ENCODE measurements around the gene B3GNT3.

The B3GNT3 gene

DNA sequence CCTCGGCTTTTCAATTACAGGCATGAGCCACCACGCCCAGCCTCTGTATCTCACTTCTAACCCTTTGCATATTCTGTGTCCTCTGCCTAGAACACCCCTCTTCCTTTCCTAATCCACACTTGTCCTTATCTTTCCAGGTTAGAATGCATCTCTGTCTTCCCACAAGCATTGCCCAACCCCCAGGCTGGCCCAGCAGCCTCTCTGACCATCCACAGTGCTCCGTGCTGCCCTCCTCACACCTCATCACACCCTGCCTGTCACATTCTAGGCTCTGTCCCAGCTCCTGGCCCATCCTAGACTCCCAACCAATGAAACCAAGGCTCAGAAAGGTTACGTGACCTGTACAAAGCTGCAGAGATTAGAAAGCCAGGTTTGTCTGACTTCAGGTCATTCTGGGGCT is 41.6 kb downstream of the B3GNT3 start:
- no peak for DNase-seq

DNA sequence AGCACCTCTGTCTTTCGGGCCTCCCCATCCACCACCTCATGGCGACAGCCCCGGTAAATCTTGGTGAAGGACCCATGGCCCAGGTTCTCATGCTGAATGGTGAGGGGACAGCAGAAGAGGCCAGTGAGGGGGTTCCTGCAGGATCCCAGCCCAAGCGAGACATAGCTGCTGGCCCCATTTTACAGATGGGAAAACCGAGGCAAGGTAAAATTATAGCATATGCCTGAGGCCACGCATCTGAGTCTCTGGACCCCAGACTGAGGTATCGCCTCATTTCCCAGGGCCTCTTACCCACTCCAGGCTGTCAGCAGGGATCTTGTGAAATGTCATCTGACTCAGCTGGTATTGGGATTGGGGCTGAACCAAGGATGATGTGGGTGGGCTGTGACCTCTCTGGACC is 43.0 kb downstream of the B3GNT3 start:
- no peak for DNase-seq

DNA sequence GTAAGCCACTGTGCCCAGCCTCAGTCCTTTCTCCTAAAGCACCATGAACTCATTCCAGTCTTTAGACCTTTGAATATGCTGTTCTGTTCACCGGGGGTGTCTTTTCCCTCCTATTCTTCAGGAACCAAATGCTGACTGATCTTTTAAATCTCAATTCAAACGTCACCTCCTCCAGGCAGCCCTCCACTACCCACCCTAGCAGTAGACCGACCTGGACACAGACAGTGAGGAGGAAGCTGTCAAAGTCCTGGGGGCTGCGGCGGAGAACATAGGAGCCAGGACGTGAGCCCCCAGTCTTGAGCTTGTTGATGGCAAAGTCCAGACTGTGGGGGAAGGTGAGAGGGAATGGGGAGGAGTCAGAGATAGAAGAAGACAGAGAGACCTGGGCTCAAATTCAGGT is 45.1 kb downstream of the B3GNT3 start:
- DNase-seq, result no peak

DNA sequence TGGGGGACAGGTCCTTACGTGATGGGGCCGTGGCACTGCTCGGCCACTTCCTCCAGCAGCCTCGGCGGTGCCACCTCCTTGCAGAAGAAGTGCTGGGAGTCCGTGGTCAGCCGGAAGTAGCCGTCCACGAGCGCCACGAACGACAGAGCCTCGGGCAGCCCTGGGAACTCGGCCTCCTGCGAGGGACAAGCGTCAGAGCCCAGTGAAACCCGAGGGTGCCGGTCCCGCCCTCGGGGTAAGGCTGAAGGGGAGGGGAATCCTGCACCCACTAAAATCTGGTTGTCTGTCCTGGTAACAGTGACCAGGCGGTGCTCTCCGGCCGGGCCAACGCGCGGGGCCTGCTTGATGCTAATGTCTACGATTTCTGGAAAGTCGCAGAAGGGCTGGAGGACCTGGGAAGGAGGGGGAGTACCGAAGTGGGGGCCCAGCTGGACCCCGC is 46.5 kb downstream of the B3GNT3 start:
- no peak for DNase-seq

DNA sequence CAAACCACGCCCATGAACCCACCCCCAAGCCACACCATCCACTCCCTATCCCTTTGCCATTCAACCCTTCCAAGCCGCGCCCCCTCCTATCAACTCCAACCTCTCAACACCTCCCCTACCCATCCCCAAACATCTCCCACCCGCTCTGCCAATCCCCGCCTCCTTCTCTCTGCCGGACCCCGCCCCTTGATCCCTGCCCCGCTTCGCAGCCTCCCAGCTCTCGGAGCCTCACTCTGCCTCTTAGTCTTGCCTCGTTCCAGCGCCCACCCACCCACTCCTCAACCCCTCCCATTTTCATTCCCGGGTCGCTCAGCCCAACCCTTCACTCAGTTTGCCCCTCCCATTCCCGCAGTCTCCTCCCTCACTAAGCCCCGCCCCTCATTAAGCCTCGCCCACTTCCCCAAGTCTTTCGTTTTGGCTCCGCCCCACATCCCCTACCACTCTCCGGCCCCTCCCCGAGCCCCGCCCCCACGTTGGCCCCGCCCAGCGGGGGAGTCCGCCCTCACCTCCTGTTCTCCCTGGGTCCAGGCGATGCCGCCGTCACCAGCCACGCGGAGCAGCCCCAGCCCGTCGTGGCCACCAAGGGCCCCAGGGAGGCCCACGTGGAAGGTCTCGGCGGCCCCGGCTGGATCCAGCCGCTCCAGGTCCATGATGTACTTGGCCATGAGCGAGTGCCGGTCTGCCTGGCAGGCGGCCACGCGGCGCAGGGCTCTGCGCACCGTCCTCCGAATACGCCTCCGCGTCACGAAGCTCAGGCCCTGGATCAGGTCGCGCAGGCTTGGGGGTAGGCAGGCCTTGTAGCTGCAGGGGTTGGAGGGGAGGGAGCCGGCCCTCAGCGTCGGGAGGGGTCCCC is 47.1 kb downstream of the B3GNT3 start:
- peak; percentile 83 for DNase-seq

DNA sequence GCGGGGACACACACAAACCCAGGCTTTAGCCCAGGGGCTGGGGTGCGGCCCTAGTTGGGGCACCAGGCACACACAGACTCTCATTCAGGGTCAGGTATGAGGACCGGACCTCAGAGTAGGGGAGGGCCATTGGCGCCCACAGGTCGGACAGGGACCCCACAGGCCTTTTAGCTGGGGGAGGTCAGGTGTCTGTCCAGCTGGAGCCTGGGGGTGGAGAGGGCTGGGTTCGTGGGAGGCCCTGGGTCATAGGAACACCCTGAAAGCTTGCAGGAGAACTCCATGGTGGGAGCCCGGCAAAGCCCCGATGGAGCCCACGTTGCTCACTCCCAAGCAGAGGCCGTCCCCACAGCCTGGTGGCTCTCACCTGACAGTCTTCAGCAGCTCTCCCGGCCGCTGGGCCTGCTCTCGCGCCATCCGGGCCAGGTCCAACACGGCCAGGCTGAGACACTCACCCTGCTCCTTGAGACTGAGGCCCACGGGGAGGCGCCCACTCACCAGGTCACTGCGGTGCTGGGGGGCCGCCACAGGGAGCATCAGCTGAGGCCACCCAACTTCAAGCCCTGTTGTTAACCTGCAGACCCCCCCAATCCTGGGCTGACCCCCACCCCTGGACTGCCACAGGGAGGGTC is 47.8 kb downstream of the B3GNT3 start:
- DNase-seq, result no peak

DNA sequence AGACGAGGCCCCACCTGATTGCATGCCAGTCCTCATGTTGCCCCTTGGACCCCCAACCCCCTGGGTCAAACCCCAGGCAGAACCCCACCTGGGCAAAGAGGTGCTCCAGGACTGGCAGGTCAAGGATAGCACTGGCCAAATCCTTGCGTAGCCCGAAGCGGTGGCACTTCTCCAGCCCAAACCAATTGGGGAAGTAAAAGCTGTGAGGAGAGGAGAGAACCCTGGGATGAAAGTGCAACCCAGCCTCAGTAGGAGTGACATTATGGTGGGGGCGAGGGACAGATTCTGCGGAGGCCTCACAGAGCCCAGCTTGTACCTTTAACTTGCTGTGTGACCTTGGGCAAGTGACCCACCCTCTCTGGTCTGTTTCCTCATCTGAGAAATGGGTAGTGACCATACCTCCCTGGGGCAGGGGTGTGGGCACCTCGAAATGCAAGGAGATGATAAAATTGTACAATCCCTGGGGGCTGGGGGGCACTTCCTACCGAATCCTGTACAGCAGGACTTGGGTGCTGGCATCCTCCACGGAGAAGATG is 48.4 kb downstream of the B3GNT3 start:
- no peak for DNase-seq

DNA sequence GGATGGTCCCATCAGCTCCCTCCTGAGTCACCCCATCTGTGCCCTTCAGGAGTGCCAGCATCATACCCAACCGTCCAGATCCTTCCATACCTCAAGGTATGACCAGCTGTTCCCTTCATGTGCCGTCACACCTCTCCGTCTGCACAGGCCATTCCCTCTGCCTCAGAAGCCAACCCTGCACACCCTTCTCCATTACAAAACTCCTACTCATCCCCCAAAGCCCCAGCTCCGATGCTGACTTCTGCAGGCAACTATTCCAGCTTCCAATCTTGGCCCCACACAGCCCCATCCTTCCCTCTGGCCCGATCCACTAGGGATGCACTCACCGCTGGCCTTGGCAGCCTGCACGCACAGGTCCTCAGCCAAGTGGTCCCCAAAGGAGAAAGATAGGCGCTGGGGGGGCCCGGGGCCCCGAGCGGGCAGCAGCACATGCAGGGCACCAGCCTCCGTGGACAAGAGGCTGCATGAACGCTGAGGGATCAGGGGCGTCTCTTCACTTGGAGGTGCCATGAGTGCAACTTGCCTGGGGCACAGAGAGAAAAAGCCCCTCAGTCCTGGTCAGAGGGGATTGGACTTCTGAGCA is 49.1 kb downstream of the B3GNT3 start:
- DNase-seq, result no peak

DNA sequence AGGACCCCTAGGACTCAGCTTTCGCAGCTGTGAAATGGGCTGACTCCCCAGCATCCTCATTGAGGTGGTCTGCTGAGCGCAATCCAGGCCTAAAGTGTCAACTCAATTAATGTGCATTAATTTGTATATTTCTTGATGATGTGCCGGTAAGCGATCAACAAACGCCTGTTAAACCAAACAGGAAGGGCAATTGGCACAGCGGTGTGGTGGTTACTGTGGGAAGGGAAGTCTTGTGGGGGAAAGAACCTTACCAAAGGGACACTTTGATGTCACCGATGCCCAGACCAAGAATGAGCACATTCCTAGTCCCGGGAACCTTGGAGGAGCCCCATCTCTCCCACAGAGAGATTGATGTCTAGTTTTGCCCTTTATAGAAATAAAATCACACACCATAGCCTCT is 51.2 kb downstream of the B3GNT3 start:
- DNase-seq, result no peak

DNA sequence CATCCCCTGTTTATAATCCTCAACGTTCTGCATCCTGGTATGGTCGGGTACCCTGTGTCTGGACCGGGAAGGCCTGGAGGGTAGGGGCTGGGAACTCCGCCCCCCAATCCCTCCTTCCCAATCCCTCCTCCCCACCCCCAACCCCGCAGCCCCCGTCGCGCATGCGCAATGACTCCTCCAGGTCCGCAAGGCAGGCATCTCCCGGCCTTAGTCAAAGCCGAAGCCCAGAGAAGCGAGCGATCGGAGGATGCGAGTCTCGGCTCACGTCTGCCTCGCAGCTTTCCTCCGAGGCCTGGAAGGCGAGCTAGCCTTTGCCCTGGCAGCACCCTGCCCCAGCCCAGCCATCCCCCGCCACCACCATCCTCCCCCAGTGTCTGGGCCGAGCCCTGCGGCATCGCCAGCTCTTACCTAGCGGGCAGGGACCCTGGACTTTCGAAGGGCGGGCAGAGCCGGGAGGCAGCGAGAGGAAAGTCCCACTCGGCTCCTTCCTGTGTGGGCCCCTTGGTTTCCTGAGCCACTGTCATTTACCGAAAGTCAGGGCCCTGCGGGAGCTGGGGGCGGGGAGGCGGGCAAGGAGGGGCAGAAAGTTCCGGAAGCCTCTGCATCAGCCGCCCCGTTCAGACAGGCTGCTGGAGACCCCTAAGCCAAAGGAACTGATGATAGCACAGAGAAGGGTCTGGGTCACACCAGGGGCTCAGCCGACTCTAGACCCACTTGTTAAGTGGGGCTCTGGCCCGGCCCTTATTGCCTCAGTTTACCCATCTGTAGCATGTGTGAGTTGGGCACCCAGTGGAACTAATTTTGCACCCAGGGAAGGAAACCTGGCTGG is 52.8 kb downstream of the B3GNT3 start, which contains the start of gene JAK3:
Gene JAK3, minus strand, starts transcription at position 445 of the 829 bp plus-strand sequence. CDS start 3,565 bp downstream, outside the sequence.
- peak; percentile 95 for DNase-seq

DNA sequence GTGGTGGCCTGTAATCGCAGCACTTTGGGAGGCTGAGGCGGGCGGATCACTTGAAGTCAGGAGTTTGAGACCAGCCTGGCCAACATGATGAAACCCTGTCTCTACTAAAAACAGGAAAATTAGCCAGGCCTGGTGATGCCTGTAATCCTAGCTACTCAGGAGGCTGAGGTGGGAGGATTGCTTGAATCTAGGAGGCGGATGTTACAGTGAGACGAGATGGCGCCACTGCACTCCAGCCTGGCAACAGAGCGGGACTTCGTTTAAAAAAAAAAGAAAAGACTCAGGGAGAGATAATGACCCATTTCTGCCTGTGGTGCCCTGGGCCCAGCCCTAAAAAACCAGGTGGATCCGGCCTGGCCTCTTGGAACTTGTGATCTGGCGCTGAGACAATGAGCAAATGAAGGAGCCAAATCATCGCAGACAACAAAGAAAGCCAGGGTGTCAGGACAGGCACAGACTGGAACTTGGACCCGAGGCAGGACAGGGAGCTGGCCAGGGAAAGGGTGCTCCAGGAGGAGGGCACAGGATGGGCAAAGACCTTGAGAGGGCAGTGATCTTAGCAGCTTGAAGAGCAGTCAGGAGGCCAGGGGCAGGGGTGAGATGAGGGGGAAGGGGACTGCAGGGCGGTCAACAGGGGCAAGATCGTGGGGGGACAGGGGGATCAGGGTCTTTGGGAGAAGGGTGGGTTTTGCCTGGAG is 53.8 kb downstream of the B3GNT3 start:
- no peak for DNase-seq

DNA sequence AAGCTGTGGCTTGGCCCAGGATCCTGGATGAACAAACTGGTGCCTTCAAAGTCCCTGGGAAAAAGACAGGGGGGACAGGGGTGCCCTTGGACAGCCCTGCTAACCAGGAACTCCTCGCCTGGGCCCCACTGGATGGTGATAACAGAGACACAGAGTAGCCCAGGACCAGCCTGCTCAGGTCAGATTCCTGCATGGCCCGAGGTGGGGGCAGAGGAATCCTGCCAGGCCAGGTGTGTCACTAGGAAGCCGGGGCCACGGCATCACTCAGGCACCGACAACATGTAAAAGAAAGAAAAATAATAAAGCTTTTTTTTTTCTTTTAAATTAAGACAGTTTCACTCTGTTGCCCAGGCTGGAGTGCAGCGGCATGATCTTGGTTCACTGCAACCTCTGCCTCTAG is 59.1 kb downstream of the B3GNT3 start:
- DNase-seq, result no peak

DNA sequence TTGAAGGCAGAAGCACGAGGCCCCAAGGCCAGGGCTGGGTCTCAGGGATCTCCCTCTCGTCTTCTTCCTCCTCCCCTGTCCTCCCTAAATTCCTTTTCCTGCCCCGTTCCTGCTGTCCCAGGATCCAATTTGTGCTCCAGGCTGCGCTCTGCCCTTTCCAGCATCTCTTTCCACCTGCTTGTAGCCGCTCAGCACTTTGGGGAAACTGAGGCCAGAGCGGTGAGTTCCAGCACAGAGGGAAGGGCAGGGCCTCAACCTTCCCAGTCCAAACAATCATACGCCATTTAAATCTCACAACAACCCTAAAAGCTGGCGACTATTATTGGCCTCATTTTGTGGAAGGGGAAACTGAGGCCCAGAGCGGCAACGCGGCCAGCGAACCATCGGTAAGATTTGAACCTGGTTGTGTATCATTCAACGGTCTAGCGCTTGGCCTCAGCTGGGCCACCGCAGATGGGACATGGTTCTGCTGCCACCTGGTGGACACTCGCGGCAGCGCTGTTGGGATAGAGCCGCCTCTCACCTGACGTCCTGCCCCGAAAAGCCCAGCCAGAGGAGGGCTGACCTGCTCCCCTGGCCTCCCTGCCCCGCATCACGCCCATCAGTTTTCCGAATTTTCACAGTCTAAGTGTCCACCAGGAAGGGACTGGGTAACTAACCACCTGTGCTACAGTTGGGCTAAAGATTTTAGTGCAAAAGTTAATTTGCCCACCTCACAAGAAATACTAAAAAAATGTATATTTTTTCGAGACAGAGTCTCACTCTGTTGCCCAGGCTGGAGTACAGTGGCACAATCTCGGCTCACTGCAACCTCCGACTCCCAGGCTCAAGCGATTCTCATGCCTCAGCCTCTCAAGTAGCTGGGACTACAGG is 60.6 kb downstream of the B3GNT3 start:
- peak; percentile 99 for DNase-seq

DNA sequence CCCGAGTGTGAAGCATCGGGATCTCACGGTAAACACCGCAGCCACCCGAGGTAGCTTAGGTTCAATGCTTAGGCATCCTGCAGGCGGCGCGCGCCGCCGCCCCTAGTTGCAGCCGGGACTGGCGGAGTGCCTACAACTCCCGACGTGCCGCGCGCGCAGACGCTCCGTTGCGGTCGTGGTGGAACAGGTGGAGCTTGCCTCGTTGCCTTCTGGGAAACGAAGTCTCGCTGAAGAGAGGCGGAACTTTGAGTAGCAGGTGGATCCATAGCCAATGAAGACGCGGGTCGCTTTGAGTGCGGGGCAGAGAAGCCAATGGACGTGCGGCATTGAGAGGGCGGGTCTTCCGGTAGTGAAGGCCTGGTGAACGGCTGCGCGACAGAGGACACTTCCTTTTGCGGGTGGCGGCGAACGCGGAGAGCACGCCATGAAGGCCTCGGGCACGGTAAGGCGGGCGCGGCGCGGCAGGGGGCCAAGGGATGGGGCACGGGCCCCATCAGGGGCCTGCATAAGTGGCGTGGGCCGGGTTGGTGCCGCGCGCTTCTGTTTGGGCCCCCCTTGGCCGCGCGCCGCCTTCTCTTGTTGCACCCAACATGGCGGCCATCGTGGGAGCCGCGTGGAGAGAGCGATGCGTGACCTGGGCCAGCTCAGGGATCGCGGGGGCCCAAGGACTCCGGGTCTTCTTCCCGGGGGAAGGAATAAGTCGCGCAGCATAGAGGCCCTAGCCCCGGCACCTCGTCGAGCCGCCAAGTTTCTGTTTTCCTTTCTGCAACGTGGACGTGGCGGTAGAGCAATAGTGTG is 64.8 kb downstream of the B3GNT3 start, which contains the start of gene RPL18A:
Gene RPL18A, plus strand, starts transcription at position 378 of the 798 bp plus-strand sequence. Its CDS starts 47 bp downstream, at position 425.
- peak; percentile 98 for DNase-seq

DNA sequence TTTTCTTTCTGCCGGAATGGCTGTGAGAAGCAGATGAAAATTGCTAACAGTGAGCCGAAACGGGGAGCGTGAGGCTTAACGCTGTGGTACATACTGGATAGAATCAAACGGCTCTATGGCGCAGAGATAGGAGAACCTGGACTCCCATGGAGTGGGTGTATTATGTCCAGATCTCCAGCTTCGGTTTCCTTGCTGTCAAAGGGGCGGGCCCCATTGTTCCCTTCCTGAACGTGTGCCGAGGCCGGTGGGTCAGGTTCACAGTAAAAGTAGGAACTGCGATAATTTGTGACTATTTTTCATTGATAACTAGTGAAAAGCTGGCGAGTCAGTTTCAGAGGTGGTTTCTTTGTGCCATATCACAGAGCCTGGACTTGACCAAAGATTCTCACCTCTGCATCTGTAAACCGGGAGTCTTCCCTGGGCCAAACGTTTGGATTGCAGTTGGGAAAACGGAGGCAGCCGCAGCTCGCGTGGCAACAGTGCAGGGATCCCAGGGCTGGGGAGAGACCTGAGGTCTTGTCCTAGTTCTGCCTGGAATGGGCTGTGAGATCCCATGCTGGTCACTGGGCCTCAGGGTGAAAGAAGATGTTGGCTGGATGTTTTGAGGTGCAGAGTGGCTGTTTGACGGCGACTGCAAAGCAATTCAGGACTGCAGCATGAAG is 65.5 kb downstream of the B3GNT3 start:
- peak; percentile 77 for DNase-seq

DNA sequence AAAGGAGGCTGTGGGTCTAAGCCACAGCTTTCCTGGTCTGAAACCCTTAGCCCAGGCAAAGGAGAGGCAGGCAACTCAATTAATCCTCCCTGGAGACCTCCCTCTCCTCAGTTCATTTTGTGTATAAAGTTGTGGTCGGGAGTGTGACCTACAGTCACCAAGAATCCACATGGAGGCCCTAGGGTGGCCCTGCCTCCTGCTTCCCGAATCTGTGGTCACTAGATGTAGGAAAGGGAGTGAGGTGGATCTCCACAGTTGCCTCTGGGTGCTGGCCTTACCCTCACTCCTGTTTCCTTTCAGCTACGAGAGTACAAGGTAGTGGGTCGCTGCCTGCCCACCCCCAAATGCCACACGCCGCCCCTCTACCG is 66.0 kb downstream of the B3GNT3 start:
- peak; percentile 70 for DNase-seq

DNA sequence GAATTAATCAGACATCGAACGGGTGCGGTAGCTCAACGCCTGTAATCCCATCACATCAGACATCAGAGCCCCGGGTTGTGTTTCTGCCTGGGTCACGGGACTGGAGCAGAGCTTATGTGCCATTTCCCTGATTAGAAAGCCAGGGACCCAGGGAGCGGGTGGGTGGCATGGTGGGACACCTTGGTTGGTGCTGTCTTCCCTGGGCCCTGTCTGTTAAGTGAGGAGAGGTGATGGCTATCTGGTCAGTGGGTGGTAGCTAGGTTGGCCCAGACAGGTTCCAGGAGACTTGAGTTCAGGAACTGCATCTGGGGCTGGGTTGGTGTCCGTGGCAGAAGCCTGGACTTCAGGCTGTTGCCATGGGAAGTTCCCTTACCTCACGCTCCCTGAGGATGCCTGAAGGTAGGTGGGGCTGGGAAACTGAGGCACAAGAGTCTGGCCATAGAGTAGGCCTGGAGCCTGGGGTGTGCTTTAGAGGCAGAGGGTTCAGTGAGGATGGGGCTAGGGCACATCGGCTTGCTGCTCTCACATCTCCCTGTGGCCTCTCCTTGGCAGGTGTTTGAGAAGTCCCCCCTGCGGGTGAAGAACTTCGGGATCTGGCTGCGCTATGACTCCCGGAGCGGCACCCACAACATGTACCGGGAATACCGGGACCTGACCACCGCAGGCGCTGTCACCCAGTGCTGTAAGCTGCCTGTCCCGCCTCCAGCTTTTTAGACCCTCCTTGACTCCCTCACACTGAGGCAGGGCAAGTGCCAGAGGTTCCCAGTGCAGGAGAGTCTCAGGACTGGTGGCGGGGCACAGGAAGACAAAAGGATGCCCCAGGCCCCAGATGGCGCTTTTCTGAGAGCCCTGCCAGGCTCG is 66.8 kb downstream of the B3GNT3 start:
- DNase-seq, result peak; percentile 70

DNA sequence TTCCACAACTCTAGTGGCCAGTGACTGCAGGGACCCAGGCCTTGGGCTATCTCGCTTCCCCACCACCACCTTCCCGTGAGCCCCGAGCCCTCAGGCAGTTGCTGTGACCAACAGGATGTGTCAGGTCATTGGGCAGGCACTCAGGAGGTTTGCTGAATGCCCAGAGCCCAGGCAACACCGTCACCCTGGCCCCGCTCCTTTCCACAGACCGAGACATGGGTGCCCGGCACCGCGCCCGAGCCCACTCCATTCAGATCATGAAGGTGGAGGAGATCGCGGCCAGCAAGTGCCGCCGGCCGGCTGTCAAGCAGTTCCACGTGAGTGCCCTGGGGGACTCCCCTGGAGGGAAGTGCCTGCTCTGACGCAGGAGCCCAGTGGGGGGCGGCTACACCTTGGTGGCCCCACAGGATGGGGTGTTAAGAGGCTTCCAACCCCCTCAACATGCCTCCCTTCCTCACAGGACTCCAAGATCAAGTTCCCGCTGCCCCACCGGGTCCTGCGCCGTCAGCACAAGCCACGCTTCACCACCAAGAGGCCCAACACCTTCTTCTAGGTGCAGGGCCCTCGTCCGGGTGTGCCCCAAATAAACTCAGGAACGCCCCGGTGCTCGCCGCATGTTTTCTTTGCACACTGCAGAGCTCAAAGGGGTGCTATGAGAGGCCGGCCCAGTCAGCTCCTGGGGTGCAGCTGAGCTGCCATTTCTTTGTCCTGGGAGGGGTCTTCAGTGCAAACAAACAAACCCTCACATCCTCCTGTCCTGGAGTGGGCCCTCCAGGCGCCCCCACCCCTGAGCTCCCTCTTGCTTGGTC is 68.0 kb downstream of the B3GNT3 start:
- DNase-seq, result no peak

All from activated CD8-positive, alpha-beta memory T cell treated with anti-CD3 and anti-CD28 coated beads for 24 hours (primary cell).